Calu3 (cell line): ENCODE data around the gene PMM2. TPM values are rescaled to one million over a fixed set of nuclear protein-coding genes. Genes with fewer than 3 reads are reported as not detected.

Experiments used
- BruUV-seq: library from RNA; stranded (reverse); fragments of 400-500 nt; replicated peaks from 2 replicates; lab custom pipeline; 2021; lab: Mats Ljungman, UMichigan
- CTCF ChIA-PET: fragments of 300-600 bp; sonication (Branson Sonifier 250); formaldehyde crosslinking; loops from one replicate; lab custom pipeline; 2022; ENCODE audit warnings: antibody characterized with exemption; lab: Charles Lee
- DNase-seq: peaks from one replicate; pipeline ENCODE4 v3.0.0; 2022
- H3K27ac Mint-ChIP-seq: one replicate; pipeline ENCODE4 v1.8.0; 2022; ENCODE audit warnings: mixed read lengths; ENCODE audit not compliant: unreplicated experiment
- H3K27me3 Mint-ChIP-seq: one replicate; pipeline ENCODE4 v1.8.0; 2022; ENCODE audit warnings: mixed read lengths; ENCODE audit not compliant: unreplicated experiment
- H3K36me3 Mint-ChIP-seq: one replicate; pipeline ENCODE4 v1.8.0; 2022; ENCODE audit warnings: mild to moderate bottlenecking, moderate library complexity, mixed read lengths; ENCODE audit not compliant: insufficient read depth, unreplicated experiment
- H3K4me1 Mint-ChIP-seq: one replicate; pipeline ENCODE4 v1.8.0; 2022; ENCODE audit warnings: mild to moderate bottlenecking, low read depth, mixed read lengths; ENCODE audit not compliant: unreplicated experiment
- H3K4me3 Mint-ChIP-seq: one replicate; pipeline ENCODE4 v1.8.0; 2022; ENCODE audit warnings: mild to moderate bottlenecking, low read depth, moderate library complexity, mixed read lengths; ENCODE audit not compliant: unreplicated experiment
- H3K9me3 Mint-ChIP-seq: one replicate; pipeline ENCODE4 v1.8.0; 2022; ENCODE audit warnings: low read depth, mixed read lengths; ENCODE audit not compliant: unreplicated experiment
- CTCF ChIP-seq: fragments of 200-600 bp; IDR thresholded peaks from one replicate; pipeline ENCODE4 v1.8.0; 2022; ENCODE audit warnings: antibody characterized with exemption; ENCODE audit not compliant: unreplicated experiment
- intact Hi-C: fragments of 100-400 bp; cut with micrococcal nuclease; formaldehyde crosslinking; loops from one replicate; pipeline ENCODE4 v1.10.0; 2022; ENCODE audit not compliant: unreplicated experiment
- total RNA-seq: library from RNA; stranded (reverse); gene quantifications from 2 replicates; pipeline ENCODE4 v1.2.3, GENCODE V29; 2022

The PMM2 gene
- total RNA-seq, 1 experiment from 2014 or later, result 88.3 TPM

GRCh38 chr16:8882725-8883377 is 85.2 kb downstream of the PMM2 start:
- no peak overlapping the region for H3K4me3 Mint-ChIP-seq
- H3K36me3 Mint-ChIP-seq, result peaks cover 39% of the 10 kb centered on the region
- no peak for TF ChIP-seq CTCF
- no peak overlapping the region for H3K27ac Mint-ChIP-seq
- no peak for DNase-seq
- H3K4me1 Mint-ChIP-seq, result peaks cover 38% of the 10 kb centered on the region
- BruUV-seq, result no TSS peak
- intact Hi-C loops, result loop anchor here (5.0 kb wide), 1 partner anchor 86 kb away; the partner anchor contains the start of genes PMM2 and TMEM186
- H3K9me3 Mint-ChIP-seq, result no peaks in the 10 kb centered on the region
- CTCF ChIA-PET, result interaction anchor here (0.7 kb wide), 1 partner anchor 37 kb away, joined by 3 read pairs; no protein-coding TSS in a partner anchor
- no peaks in the 10 kb centered on the region for H3K27me3 Mint-ChIP-seq

DNA sequence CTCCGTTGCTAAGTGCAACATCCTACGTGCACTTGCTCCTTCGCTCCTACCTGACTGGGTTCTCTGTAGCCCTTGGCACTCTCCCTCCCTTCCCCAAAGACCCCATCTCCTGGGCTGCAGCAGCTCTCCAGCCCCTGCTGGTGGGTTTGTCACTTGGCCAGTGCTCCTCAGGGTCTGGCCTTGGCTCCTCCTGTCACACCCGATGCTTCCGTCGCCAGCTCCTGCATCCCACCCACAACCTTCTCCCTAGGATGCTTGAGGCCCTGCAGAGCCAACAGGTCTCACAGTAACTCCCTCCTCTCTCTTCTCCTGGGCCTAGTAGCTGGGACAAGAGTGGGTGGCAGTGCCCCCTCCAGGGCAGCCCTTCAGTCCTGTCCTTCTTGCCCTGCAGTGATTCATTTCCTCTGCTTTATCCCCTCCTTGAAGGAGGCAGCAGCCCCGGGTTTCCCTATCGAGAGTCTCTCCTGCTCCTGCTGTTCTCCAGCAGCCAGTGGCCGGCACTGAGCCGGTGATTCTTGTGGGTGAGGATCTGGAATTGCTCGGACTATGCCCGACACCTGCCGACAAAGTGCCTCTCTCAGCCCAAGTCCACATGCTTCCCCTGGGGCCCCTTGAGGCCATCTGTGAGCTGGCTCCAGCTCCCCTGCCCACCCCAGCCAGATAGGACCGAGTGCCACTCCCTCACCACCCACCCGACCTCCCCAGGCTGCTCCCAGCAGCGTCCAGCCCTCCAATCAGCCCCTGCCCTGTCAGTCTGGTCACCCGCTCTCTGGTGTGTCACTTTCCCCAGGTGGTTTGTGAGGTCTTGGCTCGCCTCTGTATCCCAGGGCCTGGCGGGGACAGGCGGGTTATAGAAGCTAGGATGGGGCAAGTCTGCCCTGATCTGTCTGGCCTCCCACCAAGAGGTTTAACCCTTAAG is 88.3 kb downstream of the PMM2 start:
- Mint-ChIP-seq H3K27me3 (no peaks in the 10 kb centered on the region), H3K27ac (peak overlapping the region; percentile 58), H3K4me3 (no peak overlapping the region), H3K9me3 (no peaks in the 10 kb centered on the region), H3K36me3 (peaks cover 42% of the 10 kb centered on the region), H3K4me1 (peaks cover 28% of the 10 kb centered on the region)
- CTCF ChIA-PET, result interaction anchor here (0.8 to 2.5 kb wide), 6 partner anchors 22 to 279 kb away, joined by 3 to 8 read pairs (median 5); no protein-coding TSS in a partner anchor
- intact Hi-C loops, result no loop called here
- peak; percentile 36 for DNase-seq
- peak; percentile 20 for TF ChIP-seq CTCF
- BruUV-seq, result no TSS peak

DNA sequence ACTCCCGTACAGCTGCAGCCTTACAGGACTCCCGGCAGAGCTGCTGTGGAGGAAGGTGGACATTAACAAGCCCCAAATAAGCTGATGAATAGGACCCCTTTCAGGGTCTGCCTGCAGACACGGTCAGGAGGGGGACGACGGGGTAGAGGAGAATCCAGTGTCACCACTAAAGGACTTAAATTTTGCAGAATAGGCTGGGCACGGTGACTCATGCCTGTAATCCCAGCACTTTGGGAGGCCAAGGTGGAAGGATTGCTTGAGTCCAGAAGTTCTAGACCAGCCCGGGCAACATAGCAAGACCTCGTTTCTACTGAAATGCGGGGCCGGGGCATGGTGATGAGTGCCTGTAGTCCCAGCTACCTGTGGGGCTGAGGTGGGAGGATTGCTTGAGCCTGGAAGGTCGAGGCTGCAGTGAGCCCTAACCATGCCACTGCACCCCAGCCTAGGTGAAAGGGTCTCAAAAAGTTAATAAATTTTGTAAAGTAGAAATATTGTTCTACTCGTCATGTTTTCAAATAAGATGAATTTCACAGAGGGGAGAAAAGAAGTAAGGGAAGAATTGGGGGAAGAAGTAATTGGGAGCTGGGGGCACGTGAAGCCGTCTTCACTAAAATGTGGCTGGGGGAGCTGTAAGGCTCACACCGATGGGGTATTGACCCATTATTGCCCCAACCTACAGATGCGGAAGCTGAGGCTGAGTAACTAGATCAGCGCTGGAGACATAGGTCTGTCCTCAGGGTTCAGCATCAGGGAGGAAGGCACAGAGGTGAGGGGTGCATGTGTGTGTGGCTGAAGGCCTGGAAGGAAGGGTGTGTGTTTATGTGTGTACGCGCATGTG is 89.2 kb downstream of the PMM2 start:
- TF ChIP-seq CTCF, result no peak
- DNase-seq, result no peak
- peaks cover 28% of the 10 kb centered on the region for H3K4me1 Mint-ChIP-seq
- intact Hi-C loops, result no loop called here
- BruUV-seq, result no TSS peak
- no peaks in the 10 kb centered on the region for H3K27me3 Mint-ChIP-seq
- CTCF ChIA-PET, result interaction anchor here (0.8 to 2.3 kb wide), 4 partner anchors 23 to 145 kb away, joined by 3 to 7 read pairs (median 4); no protein-coding TSS in a partner anchor
- H3K4me3 Mint-ChIP-seq, result no peak overlapping the region
- H3K27ac Mint-ChIP-seq, result peak overlapping the region; percentile 58
- H3K36me3 Mint-ChIP-seq, result peaks cover 47% of the 10 kb centered on the region
- no peaks in the 10 kb centered on the region for H3K9me3 Mint-ChIP-seq

DNA sequence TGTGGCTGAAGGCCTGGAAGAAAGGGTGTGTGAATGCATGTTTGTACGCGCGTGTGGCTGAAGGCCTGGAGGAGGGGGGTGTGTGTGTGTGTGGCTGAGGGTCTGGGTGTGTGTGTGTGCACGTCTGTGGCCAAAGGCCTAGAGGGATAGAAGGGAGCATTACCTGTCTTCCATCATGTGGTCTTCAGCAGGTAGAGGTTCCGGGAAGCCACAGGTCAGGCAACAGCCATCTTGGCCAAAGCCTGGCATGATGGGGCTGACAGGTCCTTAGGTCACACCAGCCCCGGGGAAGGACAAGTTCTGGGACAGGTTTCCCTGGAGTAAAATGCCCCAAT is 89.8 kb downstream of the PMM2 start:
- no TSS peak for BruUV-seq
- Mint-ChIP-seq H3K27ac (no peak overlapping the region), H3K4me3 (no peak overlapping the region), H3K36me3 (peaks cover 52% of the 10 kb centered on the region), H3K9me3 (no peaks in the 10 kb centered on the region), H3K27me3 (no peaks in the 10 kb centered on the region), H3K4me1 (peaks cover 28% of the 10 kb centered on the region)
- CTCF ChIA-PET, result no interaction called here
- DNase-seq, result no peak
- intact Hi-C loops, result no loop called here
- no peak for TF ChIP-seq CTCF
